GM18517 (cell line): ENCODE data around the gene CNTNAP2.
"Not testable (repeated sequence)": the region's sequence is repeated elsewhere in the genome, so short reads cannot be mapped to it uniquely, and the experiment has no call there.

Experiments
- ATAC-seq: cut with Tn5 transposase; IDR thresholded peaks from one replicate; pipeline ENCODE4 v1.9.1; 2021; ENCODE audit warnings: mild to moderate bottlenecking, moderate library complexity; ENCODE audit not compliant: unreplicated experiment

The CNTNAP2 gene

GRCh38 chr7:146146831-146147486, 30.4 kb downstream of the CNTNAP2 start:
- no peak for ATAC-seq

- no peak for ATAC-seq
These were observed 33.6 kb downstream of the CNTNAP2 start for GRCh38 chr7:146150153-146150552.

GRCh38 chr7:146172112-146172511, 55.5 kb downstream of the CNTNAP2 start:
- ATAC-seq = no peak

- no peak for ATAC-seq
These were observed 59.1 kb downstream of the CNTNAP2 start for GRCh38 chr7:146175716-146176115.

- ATAC-seq = no peak
These were observed 60.3 kb downstream of the CNTNAP2 start for GRCh38 chr7:146176860-146177259.

GRCh38 chr7:146177301-146177700, 60.7 kb downstream of the CNTNAP2 start:
- no peak for ATAC-seq

- ATAC-seq = no peak
These were observed 69.2 kb downstream of the CNTNAP2 start for GRCh38 chr7:146185844-146186243.

GRCh38 chr7:146191428-146191827, 74.8 kb downstream of the CNTNAP2 start:
- not testable (repeated sequence) for ATAC-seq

GRCh38 chr7:146201945-146202344, 85.3 kb downstream of the CNTNAP2 start:
- ATAC-seq = no peak

- ATAC-seq = no peak
These were observed 89.7 kb downstream of the CNTNAP2 start for GRCh38 chr7:146206270-146206669.

- no peak for ATAC-seq
These were observed 91.9 kb downstream of the CNTNAP2 start for GRCh38 chr7:146208492-146208891.

GRCh38 chr7:146214842-146215241, 98.2 kb downstream of the CNTNAP2 start:
- no peak for ATAC-seq

GRCh38 chr7:146216396-146217041, 99.9 kb downstream of the CNTNAP2 start:
- ATAC-seq = no peak

GRCh38 chr7:146223851-146224250, 107.2 kb downstream of the CNTNAP2 start:
- ATAC-seq = no peak

GRCh38 chr7:146232604-146233003, 116.0 kb downstream of the CNTNAP2 start:
- no peak for ATAC-seq

- no peak for ATAC-seq
These were observed 118.6 kb downstream of the CNTNAP2 start for GRCh38 chr7:146235195-146235594.

GRCh38 chr7:146242661-146243060, 126.1 kb downstream of the CNTNAP2 start:
- ATAC-seq = no peak

- not testable (repeated sequence) for ATAC-seq
These were observed 131.4 kb downstream of the CNTNAP2 start for GRCh38 chr7:146247991-146248390.

- ATAC-seq = not testable (repeated sequence)
These were observed 132.1 kb downstream of the CNTNAP2 start for GRCh38 chr7:146248744-146249143.

GRCh38 chr7:146249272-146249671, 132.7 kb downstream of the CNTNAP2 start:
- no peak for ATAC-seq

- ATAC-seq = no peak
These were observed 139.0 kb downstream of the CNTNAP2 start for GRCh38 chr7:146255609-146256008.

- ATAC-seq = no peak
These were observed 145.9 kb downstream of the CNTNAP2 start for GRCh38 chr7:146262527-146262926.

GRCh38 chr7:146276888-146277287, 160.3 kb downstream of the CNTNAP2 start:
- ATAC-seq = no peak
